ENCODE measurements around the gene ZDHHC8.

GRCh38 chr22:20159076-20159475, 27.5 kb downstream of the ZDHHC8 start:
- TF ChIP-seq, protein P1, sequence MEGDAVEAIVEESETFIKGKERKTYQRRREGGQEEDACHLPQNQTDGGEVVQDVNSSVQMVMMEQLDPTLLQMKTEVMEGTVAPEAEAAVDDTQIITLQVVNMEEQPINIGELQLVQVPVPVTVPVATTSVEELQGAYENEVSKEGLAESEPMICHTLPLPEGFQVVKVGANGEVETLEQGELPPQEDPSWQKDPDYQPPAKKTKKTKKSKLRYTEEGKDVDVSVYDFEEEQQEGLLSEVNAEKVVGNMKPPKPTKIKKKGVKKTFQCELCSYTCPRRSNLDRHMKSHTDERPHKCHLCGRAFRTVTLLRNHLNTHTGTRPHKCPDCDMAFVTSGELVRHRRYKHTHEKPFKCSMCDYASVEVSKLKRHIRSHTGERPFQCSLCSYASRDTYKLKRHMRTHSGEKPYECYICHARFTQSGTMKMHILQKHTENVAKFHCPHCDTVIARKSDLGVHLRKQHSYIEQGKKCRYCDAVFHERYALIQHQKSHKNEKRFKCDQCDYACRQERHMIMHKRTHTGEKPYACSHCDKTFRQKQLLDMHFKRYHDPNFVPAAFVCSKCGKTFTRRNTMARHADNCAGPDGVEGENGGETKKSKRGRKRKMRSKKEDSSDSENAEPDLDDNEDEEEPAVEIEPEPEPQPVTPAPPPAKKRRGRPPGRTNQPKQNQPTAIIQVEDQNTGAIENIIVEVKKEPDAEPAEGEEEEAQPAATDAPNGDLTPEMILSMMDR (optimal IDR thresholded peaks at IDR 0.05 in 1 of 3, IDR thresholded peaks at IDR 0.05 in 1 of 3, conservative IDR thresholded peaks at IDR 0.05 in 1 of 3; ENCODE audit: extremely low read depth in 1 of 3, insufficient read depth in 2 of 3, low read length in 3 of 3): no peak
- TF ChIP-seq EZH2 (IDR thresholded peaks at IDR 0.05; ENCODE audit: low read length): no peak
